SK-N-MC (cell line): ENCODE measurements around the gene RAB11FIP2.

Source experiments
- DNase-seq: peaks from one replicate; pipeline ENCODE4 v3.0.0-alpha.2; 2011; ENCODE audit warnings: low read depth, low spot score
- H3K27ac ChIP-seq: fragments of 200-600 bp; sonication (generic); 2 replicates; pipeline ENCODE4 v1.5.1; 2016; ENCODE audit warnings: mixed run types
- H3K36me3 ChIP-seq: fragments of 200-600 bp; sonication (generic); 2 replicates; pipeline ENCODE4 v1.6.1; 2017; ENCODE audit warnings: antibody characterized with exemption, low read length, mixed read lengths; ENCODE audit not compliant: insufficient read depth
- H3K4me3 ChIP-seq: fragments of 200-600 bp; sonication (generic); 2 replicates; pipeline ENCODE4 v1.5.1; 2016
- H3K9ac ChIP-seq: fragments of 200-600 bp; sonication (generic); 2 replicates; pipeline ENCODE4 v1.8.0; 2017; ENCODE audit warnings: mixed run types, mixed read lengths; ENCODE audit not compliant: insufficient read length
- H3K9me3 ChIP-seq: fragments of 200-600 bp; sonication (generic); 2 replicates; pipeline ENCODE4 v1.6.1; 2017; ENCODE audit warnings: low read depth, mild to moderate bottlenecking, antibody characterized with exemption, low read length, moderate library complexity, mixed read lengths
- EZH2 ChIP-seq: fragments of 200-600 bp; sonication (generic); IDR thresholded peaks from one replicate; pipeline ENCODE4 v1.6.1; 2017; ENCODE audit warnings: antibody characterized with exemption
- FOXP2 ChIP-seq: optimal IDR thresholded peaks from 2 replicates; pipeline ENCODE3; 2011; ENCODE audit warnings: mild to moderate bottlenecking, moderate library complexity; ENCODE audit not compliant: insufficient read depth; ENCODE audit errors: extremely low read length, control extremely low read depth
- POLR2AphosphoS5 ChIP-seq: IDR thresholded peaks from 2 replicates; pipeline ENCODE4 v1.6.1; 2012; ENCODE audit warnings: mild to moderate bottlenecking, low read depth, low read length, borderline replicate concordance

The RAB11FIP2 gene

DNA sequence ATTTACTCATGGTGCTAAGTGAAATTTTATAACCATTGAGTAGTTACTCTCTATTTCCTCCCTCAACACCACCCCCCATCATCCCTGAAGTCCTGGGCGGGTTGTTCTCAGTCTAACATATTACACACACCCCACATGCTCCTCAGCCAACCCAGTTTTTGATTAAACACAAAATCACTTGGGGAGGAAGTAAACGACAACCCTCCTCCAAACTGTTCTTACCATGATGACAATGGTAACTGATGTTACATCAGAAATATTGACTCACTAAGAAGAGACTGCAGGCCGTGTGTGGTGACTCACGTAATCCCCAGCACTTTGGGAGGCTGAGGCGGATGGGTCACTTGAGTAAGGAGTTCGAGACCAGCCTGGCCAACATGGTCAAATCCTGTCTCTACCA, 44.2 kb downstream of the RAB11FIP2 start:
- DNase-seq: no peak
- TF ChIP-seq EZH2 (no peak), FOXP2 (no peak), POLR2AphosphoS5 (no peak)
- H3K4me3 ChIP-seq: no peak overlapping the region
- H3K9me3 ChIP-seq: no peaks in the 10 kb centered on the region
- H3K27ac ChIP-seq: no peak overlapping the region; the same call in 1 of the 2 replicates
- H3K36me3 ChIP-seq: no peaks in the 10 kb centered on the region
- H3K9ac ChIP-seq: no peak overlapping the region

DNA sequence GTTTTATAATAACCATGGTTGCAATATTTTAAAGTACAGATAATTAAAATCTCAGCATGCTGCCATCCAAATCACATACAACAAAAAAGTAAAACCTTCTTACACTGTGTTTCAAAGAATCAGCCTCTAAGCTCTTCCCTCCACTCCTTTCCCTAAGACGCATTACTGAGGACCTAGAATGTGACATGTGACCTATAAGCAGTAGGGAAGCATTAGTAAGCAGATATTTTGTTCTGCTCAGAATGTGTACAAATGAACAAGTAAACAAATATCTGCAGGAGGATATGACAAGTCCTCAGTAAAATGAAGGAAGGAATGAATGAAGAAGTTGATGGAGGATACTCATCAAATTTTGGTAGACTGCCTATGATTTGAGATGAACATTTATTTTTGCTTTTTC, 49.1 kb downstream of the RAB11FIP2 start:
- no peak overlapping the region for H3K27ac ChIP-seq
- no peaks in the 10 kb centered on the region for H3K36me3 ChIP-seq
- no peak overlapping the region for H3K4me3 ChIP-seq
- H3K9ac ChIP-seq: no peak overlapping the region
- no peaks in the 10 kb centered on the region for H3K9me3 ChIP-seq
- no peak for TF ChIP-seq FOXP2
- no peak for TF ChIP-seq POLR2AphosphoS5
- TF ChIP-seq EZH2: no peak
- DNase-seq: no peak

DNA sequence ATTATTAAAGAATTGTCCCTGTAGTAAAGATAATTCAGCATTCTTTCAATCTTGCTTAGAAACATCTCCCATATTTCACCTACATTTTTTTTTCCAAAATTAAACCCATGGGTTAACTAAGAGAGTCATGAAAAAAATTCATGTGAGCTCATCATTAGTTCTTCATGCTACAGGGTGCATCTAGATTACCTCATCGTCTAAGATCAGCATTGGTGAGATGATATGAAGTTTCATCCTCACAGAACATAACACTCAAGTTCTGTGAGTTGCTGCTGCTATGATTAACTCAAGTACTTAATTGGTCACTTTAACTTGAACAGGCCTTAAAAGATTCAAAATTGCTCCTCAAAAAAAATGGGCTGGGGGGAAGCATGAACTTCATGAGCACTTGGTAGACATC, 50.0 kb downstream of the RAB11FIP2 start:
- H3K9ac ChIP-seq: no peak overlapping the region
- H3K4me3 ChIP-seq: no peak overlapping the region
- TF ChIP-seq EZH2 (no peak), FOXP2 (no peak), POLR2AphosphoS5 (no peak)
- no peak overlapping the region for H3K27ac ChIP-seq
- no peak for DNase-seq
- H3K36me3 ChIP-seq: no peaks in the 10 kb centered on the region
- H3K9me3 ChIP-seq: no peaks in the 10 kb centered on the region

DNA sequence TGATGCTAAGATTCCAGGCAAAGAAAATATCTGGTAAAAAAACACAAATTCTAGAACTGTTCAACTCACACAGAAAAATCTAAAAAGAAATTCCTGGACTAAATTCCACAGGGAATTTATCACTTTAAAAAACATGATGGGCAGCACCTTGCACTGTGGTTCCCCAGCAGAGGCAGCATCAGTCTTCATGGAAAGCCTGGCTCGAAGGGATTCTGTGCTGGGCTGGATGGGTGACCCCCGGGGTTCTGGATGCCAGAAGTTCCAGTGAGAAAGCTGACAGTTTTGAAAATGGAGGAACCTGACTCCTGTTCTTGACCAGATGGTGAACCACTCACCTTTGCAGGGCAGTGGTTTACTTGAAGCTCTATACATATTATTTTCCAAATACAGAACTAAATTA, 52.0 kb downstream of the RAB11FIP2 start:
- Histone ChIP-seq H3K9ac (no peak overlapping the region), H3K9me3 (no peaks in the 10 kb centered on the region), H3K4me3 (no peak overlapping the region), H3K36me3 (no peaks in the 10 kb centered on the region), H3K27ac (no peak overlapping the region)
- TF ChIP-seq FOXP2: no peak
- no peak for TF ChIP-seq POLR2AphosphoS5
- no peak for DNase-seq

DNA sequence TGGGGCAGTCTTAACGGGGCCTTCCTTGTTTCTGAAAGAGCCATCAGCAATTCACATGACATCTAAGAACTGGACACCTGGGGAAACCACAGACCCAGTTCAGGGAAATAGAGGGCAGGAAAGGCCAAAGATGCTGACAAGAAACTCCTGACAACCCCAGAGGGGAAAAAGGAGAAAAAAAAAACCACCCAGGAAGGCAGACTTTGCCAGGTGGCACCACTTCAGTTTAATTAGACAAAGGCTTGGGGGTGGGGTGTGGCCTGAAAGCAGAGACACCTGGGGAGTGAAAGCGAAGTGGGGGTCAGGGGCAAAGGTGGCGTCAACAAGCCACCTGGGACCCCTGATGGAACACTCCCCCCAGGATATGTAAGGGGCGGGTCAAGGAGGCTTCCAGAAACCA, 53.6 kb downstream of the RAB11FIP2 start:
- H3K9me3 ChIP-seq: no peaks in the 10 kb centered on the region

DNA sequence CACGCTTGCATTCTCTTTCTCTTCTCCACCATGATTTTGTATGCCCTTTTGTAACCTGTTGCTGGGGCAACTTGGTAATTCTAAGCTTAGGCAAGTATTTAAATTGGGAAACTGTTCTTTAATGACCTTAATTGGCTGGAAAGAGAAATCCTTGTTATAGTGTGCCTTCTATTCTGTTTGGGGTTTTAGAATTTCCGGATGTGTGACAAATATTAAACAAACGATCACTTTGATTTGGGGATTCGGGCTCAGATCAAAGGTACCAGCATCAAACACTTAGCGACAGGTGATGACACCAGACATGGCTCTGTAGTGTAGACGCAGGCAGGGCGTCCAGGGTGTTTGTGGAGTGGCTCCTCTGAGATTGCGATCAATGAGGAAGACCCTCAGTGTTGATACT, 55.0 kb downstream of the RAB11FIP2 start:
- H3K9ac ChIP-seq: no peak overlapping the region
- H3K4me3 ChIP-seq: no peak overlapping the region
- no peaks in the 10 kb centered on the region for H3K9me3 ChIP-seq
- no peak for TF ChIP-seq FOXP2
- no peak for TF ChIP-seq POLR2AphosphoS5
- no peak for TF ChIP-seq EZH2
- DNase-seq: no peak
- H3K36me3 ChIP-seq: no peaks in the 10 kb centered on the region
- H3K27ac ChIP-seq: no peak overlapping the region

More for the DNA sequence above, 53.6 kb downstream of the RAB11FIP2 start:
- Histone ChIP-seq H3K4me3 (no peak overlapping the region), H3K27ac (no peak overlapping the region), H3K9ac (no peak overlapping the region), H3K36me3 (no peaks in the 10 kb centered on the region)
- TF ChIP-seq EZH2: no peak
- no peak for TF ChIP-seq POLR2AphosphoS5
- TF ChIP-seq FOXP2: no peak
- DNase-seq: no peak

DNA sequence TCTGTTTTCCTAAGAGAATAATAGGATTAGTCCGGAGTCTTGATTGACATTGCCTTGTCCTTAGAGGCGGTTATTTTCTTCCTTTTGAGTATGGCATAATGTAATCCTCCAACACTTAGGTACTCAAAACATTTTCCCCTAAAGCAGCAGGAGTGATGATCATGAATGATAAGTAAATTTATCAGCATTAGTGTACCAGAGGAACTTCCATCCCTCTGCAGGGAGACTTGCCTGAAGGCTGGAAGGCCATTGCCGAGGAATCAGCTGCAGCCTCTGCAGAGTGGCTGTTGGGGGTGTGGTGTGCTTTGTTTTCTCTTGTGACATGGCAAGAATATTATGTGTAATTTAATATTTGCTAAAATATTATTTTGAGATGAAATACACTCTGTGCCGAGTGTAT, 56.8 kb downstream of the RAB11FIP2 start:
- Histone ChIP-seq H3K9me3 (no peaks in the 10 kb centered on the region), H3K27ac (no peak overlapping the region), H3K4me3 (no peak overlapping the region), H3K9ac (no peak overlapping the region), H3K36me3 (no peaks in the 10 kb centered on the region)
- DNase-seq: no peak
- no peak for TF ChIP-seq EZH2
- no peak for TF ChIP-seq FOXP2
- TF ChIP-seq POLR2AphosphoS5: no peak

DNA sequence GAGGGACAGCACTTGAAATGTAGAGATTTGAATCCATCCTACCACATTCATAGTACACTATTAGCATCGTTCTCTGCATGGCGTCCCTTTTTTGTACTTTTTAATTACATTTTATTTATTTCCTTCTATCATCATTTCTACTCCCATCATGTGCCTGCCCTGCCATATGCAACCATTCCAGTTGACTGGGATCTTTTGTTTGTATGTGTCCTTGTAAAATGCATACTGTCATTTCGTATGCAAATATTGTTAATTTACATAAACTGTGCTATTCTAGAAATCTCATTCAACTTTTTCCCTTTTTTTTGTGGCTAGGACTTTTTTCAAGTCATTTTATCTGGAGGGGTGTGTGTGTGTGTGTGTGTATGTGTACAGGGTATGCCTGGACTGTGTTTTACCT, 57.9 kb downstream of the RAB11FIP2 start:
- H3K9ac ChIP-seq: no peak overlapping the region
- H3K4me3 ChIP-seq: no peak overlapping the region
- H3K27ac ChIP-seq: no peak overlapping the region
- TF ChIP-seq EZH2 (no peak), POLR2AphosphoS5 (no peak), FOXP2 (no peak)
- no peaks in the 10 kb centered on the region for H3K9me3 ChIP-seq
- no peaks in the 10 kb centered on the region for H3K36me3 ChIP-seq
- no peak for DNase-seq

DNA sequence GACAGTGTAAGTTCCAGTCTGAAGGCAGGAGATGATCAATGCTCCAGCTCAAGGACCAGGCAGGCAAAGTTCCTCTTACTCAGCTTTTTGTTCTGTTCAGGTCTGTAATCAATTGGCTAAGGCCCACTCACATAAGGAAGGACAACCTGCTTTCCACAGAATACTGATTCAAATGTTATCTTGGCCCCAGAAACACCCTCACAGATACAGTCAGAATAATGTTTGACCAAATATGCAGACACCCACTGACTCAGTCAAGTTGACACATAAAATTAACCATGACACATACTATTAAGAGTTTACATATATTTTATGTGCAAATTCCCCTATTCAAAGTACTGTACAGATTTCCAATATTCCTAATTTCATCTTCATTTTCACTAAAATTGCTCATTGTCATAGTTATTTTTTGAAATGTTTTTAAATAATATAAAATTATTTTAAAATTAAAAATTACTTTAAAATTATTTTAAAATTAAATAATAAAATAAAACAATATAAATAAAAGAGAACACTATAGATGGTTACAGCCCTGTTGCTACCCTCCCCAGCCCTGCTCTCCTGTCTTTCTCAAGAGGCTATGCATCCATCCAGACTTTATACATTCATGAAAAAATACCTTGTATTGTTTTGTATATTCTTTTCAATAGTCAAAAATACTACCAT, 59.4 kb downstream of the RAB11FIP2 start:
- no peak overlapping the region for H3K27ac ChIP-seq
- no peaks in the 10 kb centered on the region for H3K9me3 ChIP-seq
- TF ChIP-seq EZH2 (no peak), POLR2AphosphoS5 (no peak), FOXP2 (no peak)
- H3K36me3 ChIP-seq: no peaks in the 10 kb centered on the region
- DNase-seq: no peak
- no peak overlapping the region for H3K4me3 ChIP-seq
- H3K9ac ChIP-seq: no peak overlapping the region
